Middle frontal gyrus (tissue), 1 donor: ENCODE data around the gene VPS13D.
"Not testable (repeated sequence)": the region's sequence is repeated elsewhere in the genome, so short reads cannot be mapped to it uniquely, and the experiment has no call there.

Experiments used
- DNase-seq: peaks from one replicate; pipeline ENCODE4 v3.0.0-alpha.2; 2015; ENCODE audit warnings: low spot score; ENCODE audit errors: extremely low spot score

The VPS13D gene

GRCh38 chr1:12370333-12370975 lies 140.6 kb downstream of the VPS13D start:
- DNase-seq, result no peak

- no peak for DNase-seq
These were observed 141.2 kb downstream of the VPS13D start for GRCh38 chr1:12371053-12371452.

DNA sequence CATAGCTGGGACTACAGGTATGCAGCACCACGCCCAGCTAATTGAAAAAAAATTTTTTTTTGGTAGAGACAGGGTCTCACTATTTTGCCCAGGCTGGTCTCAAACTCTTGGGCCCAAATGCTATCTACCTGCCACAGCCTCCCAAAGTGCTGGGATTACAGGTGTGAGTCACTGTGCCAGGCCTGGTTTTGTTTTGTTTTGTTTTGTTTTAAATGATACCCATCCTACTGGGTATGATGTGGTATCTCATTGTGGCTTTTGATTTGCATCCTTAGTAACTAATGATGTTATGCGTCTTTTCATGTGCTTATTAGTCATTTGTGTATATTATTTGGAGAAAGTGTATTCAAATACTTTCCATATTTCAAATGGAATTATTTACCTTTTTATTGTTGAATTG lies 142.3 kb downstream of the VPS13D start:
- no peak for DNase-seq

- DNase-seq, result no peak
These were observed 142.9 kb downstream of the VPS13D start for GRCh38 chr1:12372761-12373160.

DNA sequence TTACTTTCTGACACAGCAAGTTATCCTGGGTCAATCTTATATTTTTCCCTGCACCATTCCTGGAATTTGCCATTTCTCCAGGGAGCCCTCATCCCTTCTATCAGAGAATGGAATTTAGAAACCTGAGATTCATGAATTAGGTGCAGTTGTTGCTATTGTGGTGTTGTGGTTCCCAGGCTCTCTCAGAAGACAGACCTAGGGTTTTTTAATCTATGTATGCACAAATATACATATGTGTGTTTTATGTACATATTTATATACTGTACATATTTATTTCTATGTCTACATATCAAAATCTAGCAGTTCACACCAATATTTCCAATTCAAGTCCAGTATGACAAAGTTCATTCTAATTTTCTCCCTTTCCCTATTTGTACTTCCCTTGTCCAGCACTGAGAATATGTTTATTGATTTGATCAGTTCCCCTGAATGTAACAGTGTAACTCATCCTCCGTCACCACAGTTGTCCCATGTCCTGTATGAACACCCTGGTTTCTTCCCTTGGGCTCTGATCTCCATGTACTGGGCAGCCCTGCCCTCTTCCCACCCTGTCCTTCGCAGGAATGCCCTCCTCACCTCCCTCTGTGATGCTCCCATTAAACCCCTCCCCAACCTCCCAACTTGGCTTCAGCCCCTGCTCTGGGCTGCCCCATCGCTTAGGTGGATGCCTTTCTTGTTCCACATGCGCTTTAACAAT lies 145.5 kb downstream of the VPS13D start:
- DNase-seq, result no peak

GRCh38 chr1:12376236-12377045 lies 146.6 kb downstream of the VPS13D start:
- DNase-seq, result no peak

DNA sequence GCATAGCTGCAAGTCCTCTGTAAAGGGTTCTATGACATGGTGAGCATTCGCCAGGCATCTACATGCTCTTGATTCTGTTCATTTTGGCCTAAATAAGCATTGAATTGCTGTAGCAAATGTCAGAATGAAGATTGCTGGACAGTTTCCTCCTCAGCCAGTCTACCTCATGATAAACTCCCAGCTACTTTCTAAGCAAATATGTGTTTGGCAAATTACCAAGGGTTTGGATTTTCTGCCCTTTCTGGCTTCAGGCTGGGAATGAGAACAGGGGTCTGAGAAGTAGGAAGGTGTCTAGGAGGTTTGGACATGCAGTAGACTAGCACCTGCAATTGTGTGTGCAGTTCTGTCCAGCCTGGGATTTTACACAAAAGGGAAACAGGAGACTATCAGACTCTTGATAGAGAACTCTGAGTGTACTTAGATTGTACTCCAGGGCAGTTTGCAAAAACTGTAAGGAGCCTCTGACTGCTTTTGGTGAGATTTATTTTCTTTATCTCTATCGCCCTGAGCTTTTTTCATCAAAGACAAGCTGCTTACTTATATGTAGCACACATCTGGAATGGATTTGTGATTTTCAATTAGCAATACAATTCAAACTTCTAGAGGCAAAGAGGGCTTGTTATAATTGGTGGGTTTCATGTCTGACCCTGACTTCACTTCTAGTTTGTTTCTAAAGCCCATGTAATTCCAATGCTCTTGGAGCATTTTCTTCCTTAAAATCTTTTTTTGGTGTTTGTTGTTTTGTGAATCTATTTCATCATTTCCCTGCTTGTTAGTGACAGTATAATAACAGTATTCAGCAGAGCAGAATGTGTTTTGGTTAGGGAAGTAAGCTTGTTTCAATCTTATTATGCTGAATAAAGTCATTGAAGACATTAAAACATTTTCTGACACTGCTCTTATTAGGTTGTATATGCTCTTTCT lies 150.8 kb downstream of the VPS13D start:
- DNase-seq, result no peak

GRCh38 chr1:12383001-12383400 lies 153.2 kb downstream of the VPS13D start:
- no peak for DNase-seq

- DNase-seq, result no peak
These were observed 154.0 kb downstream of the VPS13D start for GRCh38 chr1:12383786-12384185.

DNA sequence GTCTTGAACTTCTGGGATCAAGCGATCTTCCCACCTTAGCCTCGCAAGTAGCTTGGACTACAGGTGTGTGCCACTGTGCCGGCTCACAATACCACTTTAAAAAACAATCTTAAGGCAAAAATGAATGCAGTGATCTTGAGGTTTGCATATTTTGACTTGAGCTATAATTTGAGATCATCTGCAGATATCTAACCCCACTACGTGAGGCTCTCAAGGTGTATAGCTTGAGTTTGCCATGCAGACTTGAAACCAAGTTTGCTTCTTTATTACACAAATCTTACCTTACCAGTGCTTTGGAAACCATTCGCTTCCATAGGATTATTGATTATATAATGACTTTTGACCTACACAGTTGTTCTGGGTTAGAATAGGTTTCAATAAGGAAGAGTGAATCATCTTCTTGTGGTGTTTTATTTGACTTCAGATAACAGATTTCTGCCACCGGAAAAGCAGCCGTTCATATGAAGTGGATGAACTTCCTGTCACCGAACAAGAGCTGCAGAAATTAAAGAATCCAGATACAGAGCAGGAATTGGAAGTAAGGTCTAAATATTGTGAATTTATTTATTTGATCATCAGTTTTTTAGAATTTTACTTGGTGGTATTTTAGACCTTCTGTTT lies 155.1 kb downstream of the VPS13D start:
- no peak for DNase-seq

DNA sequence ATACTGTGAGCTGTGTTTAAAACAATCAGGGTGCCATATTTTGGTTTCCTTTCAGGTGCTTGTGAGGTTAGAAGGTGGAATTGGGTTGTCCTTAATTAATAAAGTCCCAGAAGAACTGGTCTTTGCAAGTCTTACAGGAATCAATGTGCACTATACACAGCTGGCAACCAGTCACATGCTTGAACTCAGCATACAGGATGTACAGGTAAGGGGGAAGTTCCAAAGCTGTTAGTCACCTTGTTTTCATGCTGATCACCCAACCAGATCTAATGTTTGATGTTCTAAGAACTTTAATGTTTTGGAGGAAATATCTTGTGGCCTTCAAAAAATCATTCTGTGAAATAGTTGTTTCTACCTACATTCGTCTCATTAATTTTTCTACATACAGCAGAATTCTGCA lies 156.3 kb downstream of the VPS13D start:
- no peak for DNase-seq

GRCh38 chr1:12387641-12388040 lies 157.8 kb downstream of the VPS13D start:
- DNase-seq, result no peak

DNA sequence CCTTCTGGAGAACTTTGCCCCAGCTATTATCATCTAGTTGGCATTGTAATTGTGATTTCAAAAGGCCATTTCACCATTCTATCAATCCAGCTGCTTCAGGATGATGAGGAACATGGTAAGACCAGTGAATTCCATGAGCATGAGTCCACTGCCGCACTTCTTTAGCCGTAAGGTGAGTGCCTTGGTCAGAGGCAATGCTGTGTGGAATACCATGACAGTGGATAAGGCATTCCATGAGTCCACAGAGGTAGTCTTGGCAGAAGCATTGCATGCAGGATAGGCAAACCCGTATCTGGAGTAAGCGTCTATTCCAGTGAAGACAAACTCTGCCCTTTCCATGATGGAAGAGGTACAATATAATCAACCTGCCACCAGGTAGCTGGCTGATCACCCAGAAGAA lies 160.5 kb downstream of the VPS13D start:
- not testable (repeated sequence) for DNase-seq

- DNase-seq, result no peak
These were observed 167.9 kb downstream of the VPS13D start for GRCh38 chr1:12397462-12398450.

DNA sequence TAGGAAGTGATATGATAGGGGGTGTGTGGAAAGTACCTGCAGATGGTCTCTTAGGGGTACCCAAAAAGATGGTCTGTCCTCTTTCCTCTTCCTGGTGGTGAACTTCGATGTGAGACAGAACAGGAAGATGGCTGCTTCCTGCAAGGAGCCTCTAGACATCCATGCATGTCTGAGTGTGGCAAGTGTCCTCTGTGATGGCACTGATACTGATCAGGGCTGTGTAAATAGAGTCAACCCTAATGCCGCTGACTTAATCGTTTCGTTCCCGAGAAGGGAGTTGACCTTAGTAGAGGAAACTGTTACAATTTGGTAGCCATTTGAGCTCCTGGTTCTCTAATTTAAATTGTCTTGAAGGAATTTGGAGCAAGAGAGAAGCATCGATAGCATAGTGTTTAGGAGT lies 168.6 kb downstream of the VPS13D start:
- no peak for DNase-seq

GRCh38 chr1:12400027-12400693 lies 170.3 kb downstream of the VPS13D start:
- no peak for DNase-seq

DNA sequence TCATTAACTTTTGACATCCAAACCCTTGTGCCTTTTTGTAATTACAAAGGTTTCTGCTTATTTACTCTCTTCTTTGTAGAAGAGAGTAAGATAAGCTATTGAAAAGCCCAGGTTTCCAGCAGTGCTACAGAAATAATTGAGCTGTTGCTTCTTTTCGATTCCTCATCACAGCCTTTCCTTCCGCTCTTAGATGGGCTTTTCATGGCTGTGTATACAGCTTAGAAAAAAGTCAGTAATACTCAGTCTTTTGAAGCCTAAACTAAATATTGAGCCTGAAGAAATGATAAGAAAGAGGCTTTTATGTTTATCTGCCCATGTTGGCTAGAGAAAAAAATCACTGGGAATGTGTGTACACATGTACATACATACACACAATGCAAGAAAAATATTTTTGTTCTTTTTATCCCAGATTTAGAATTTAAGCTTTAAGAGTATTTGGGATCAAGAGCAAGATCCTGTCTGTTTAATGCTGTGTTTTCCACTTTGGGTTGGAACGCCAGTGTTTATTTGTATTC lies 172.4 kb downstream of the VPS13D start:
- no peak for DNase-seq

- DNase-seq, result no peak
These were observed 173.0 kb downstream of the VPS13D start for GRCh38 chr1:12402842-12403241.

- no peak for DNase-seq
These were observed 175.1 kb downstream of the VPS13D start for GRCh38 chr1:12404918-12405317.
